Lung microvascular endothelial cell (primary cell): ENCODE measurements around the gene ASNSD1. TPM values are rescaled to one million over a fixed set of nuclear protein-coding genes. Genes with fewer than 3 reads are reported as not detected.

Experiments
- DNase-seq, 2 donors: peaks; one replicate each; pipeline versions ENCODE4 v3.0.0 to v3.0.0-alpha.2; 2010; ENCODE audit warnings: low read depth in 2 of 2
- total RNA-seq: library from RNA; depleted of rRNA; stranded (reverse); fragments of >200 nt; gene quantifications from 2 replicates; pipeline ENCODE4 v1.2.1, GENCODE V29; 2014

Gene ASNSD1
- 40.8 and 48.0 TPM in 2 replicates for total RNA-seq

GRCh38 chr2:189661148-189661956 lies at the start of gene ASNSD1:
ASNSD1 (plus strand) TSS chr2:189661459; CDS start chr2:189666133, 4,674 bp downstream.
- DNase-seq = peak; percentile 100

GRCh38 chr2:189613077-189613636 lies 48.1 kb upstream of the ASNSD1 start:
- DNase-seq = peak; percentile 35 to 87

GRCh38 chr2:189613650-189614420 lies 47.4 kb upstream of the ASNSD1 start:
- DNase-seq = peak; percentile 30 to 51

GRCh38 chr2:189614585-189614984 lies 46.7 kb upstream of the ASNSD1 start:
- DNase-seq = no peak

GRCh38 chr2:189618197-189618596 lies 43.1 kb upstream of the ASNSD1 start:
- no peak for DNase-seq

GRCh38 chr2:189621781-189622180 lies 39.5 kb upstream of the ASNSD1 start:
- no peak for DNase-seq

GRCh38 chr2:189623049-189623448 lies 38.2 kb upstream of the ASNSD1 start:
- no peak for DNase-seq

GRCh38 chr2:189624648-189625355 lies 36.5 kb upstream of the ASNSD1 start:
- DNase-seq = no peak

GRCh38 chr2:189625636-189626035 lies 35.6 kb upstream of the ASNSD1 start:
- DNase-seq = no peak

GRCh38 chr2:189627789-189628188 lies 33.5 kb upstream of the ASNSD1 start:
- no peak for DNase-seq

- no peak for DNase-seq
These were observed 32.3 kb upstream of the ASNSD1 start for GRCh38 chr2:189628817-189629530.

GRCh38 chr2:189629531-189630453 lies 31.5 kb upstream of the ASNSD1 start:
- peak; percentile 15 to 45 for DNase-seq

GRCh38 chr2:189631849-189632248 lies 29.4 kb upstream of the ASNSD1 start:
- DNase-seq = no peak

- peak; percentile 17 to 49 for DNase-seq
These were observed 27.9 kb upstream of the ASNSD1 start for GRCh38 chr2:189633392-189633811.

- no peak for DNase-seq
These were observed 25.9 kb upstream of the ASNSD1 start for GRCh38 chr2:189635353-189635752.

GRCh38 chr2:189638301-189639006 lies 22.8 kb upstream of the ASNSD1 start:
- DNase-seq = no peak

GRCh38 chr2:189639007-189639609 lies 22.2 kb upstream of the ASNSD1 start:
- no peak for DNase-seq

GRCh38 chr2:189641002-189641401 lies 20.3 kb upstream of the ASNSD1 start:
- DNase-seq = no peak

- no peak for DNase-seq
These were observed 19.7 kb upstream of the ASNSD1 start for GRCh38 chr2:189641590-189641989.
